ENCODE data around the gene TBC1D2B.

GRCh38 chr15:78079298-78080087, 2.0 kb upstream of the TBC1D2B start:
- no peak for TF ChIP-seq EZH2 (IDR thresholded peaks at IDR 0.05; ENCODE audit: borderline replicate concordance)
- no peak for TF ChIP-seq CTCF (IDR thresholded peaks at IDR 0.05; ENCODE audit: poor library complexity)
- TF ChIP-seq EZH2phosphoT487 (IDR thresholded peaks at IDR 0.05; ENCODE audit: low read depth, severe bottlenecking, unreplicated experiment), result no peak
